HEK293 (cell line): ENCODE results near the gene ITGA4.

Experiments
- CTCF ChIA-PET: fragments of 350-600 bp; formaldehyde crosslinking; extraction: SDS; loops from one replicate; lab custom pipeline; 2021; ENCODE audit warnings: antibody characterized with exemption; lab: Yijun Ruan, JAX
- POLR2A ChIA-PET: fragments of 300-600 bp; formaldehyde crosslinking; extraction: SDS; loops from one replicate; lab custom pipeline; 2020; ENCODE audit warnings: antibody characterized with exemption, inconsistent platforms; lab: Yijun Ruan, JAX
- H3K27ac ChIP-seq: fragments of 200-500 bp; sonication (Bioruptor generic); 2 replicates; pipeline ENCODE4 v1.5.1; 2014; ENCODE audit warnings: low read depth, low read length, control low read depth, inconsistent platforms; ENCODE audit errors: extremely low read depth
- H3K36me3 ChIP-seq, 2 experiments: fragments of 200-500 bp in 1 of 2; sonication (Bioruptor generic) in 1 of 2; 1 replicate in 1 of 2; 2 replicates in 1 of 2; pipeline ENCODE4 v1.5.1; 2014 to 2017; ENCODE audit warnings: inconsistent platforms in 2 of 2, low read length in 2 of 2; ENCODE audit not compliant: control insufficient read depth in 2 of 2, insufficient read depth in 1 of 2
- H3K4me1 ChIP-seq: fragments of 200-500 bp; sonication (Bioruptor generic); 2 replicates; pipeline ENCODE4 v1.5.1; 2014; ENCODE audit warnings: mild to moderate bottlenecking, low read length, inconsistent platforms; ENCODE audit not compliant: control insufficient read depth, insufficient read depth
- H3K4me3 ChIP-seq: 2 replicates; pipeline ENCODE4 v1.5.1; 2011; ENCODE audit warnings: low read depth, mild to moderate bottlenecking, control low read depth, low read length, moderate library complexity
- H3K9me3 ChIP-seq: fragments of 200-500 bp; sonication (Bioruptor generic); 2 replicates; pipeline ENCODE4 v1.5.1; 2014; ENCODE audit warnings: low read depth, low read length, inconsistent platforms; ENCODE audit not compliant: control insufficient read depth, insufficient read depth
- OSR2 ChIP-seq: fragments of 450-650 bp; formaldehyde crosslinking; IDR thresholded peaks from 2 replicates; pipeline ENCODE4 v1.5.1; 2016; ENCODE audit warnings: missing biosample characterization, missing genetic modification characterization
- SETDB1 ChIP-seq: IDR thresholded peaks from one replicate; pipeline ENCODE4 v1.6.1; 2017; ENCODE audit warnings: mild to moderate bottlenecking, low read length, moderate library complexity, mixed read lengths; ENCODE audit not compliant: insufficient read length
- ZBTB17 ChIP-seq: fragments of 450-650 bp; formaldehyde crosslinking; IDR thresholded peaks from 2 replicates; pipeline ENCODE4 v1.5.1; 2016; ENCODE audit warnings: missing biosample characterization, missing genetic modification characterization
- ZFP69B ChIP-seq: fragments of 450-650 bp; formaldehyde crosslinking; IDR thresholded peaks from 2 replicates; pipeline ENCODE4 v1.5.1; 2016; ENCODE audit warnings: missing biosample characterization, missing genetic modification characterization
- ZIC2 ChIP-seq: fragments of 450-650 bp; formaldehyde crosslinking; IDR thresholded peaks from 2 replicates; pipeline ENCODE4 v1.5.1; 2016; ENCODE audit warnings: missing biosample characterization, missing genetic modification characterization
- ZNF169 ChIP-seq: fragments of 450-650 bp; formaldehyde crosslinking; IDR thresholded peaks from 2 replicates; pipeline ENCODE4 v1.5.1; 2016; ENCODE audit warnings: missing biosample characterization, missing genetic modification characterization
- ZNF473 ChIP-seq: fragments of 450-650 bp; formaldehyde crosslinking; IDR thresholded peaks from 2 replicates; pipeline ENCODE4 v1.5.1; 2017; ENCODE audit warnings: missing biosample characterization, missing genetic modification characterization
- ZNF48 ChIP-seq: fragments of 450-650 bp; formaldehyde crosslinking; IDR thresholded peaks from 2 replicates; pipeline ENCODE4 v1.5.1; 2016; ENCODE audit warnings: missing biosample characterization, missing genetic modification characterization
- ZNF510 ChIP-seq: fragments of 450-650 bp; formaldehyde crosslinking; IDR thresholded peaks from 2 replicates; pipeline ENCODE4 v1.5.1; 2018; ENCODE audit warnings: mild to moderate bottlenecking, missing genetic modification characterization, missing biosample characterization; ENCODE audit not compliant: insufficient replicate concordance
- ZNF558 ChIP-seq: fragments of 450-650 bp; formaldehyde crosslinking; IDR thresholded peaks from 2 replicates; pipeline ENCODE4 v1.5.1; 2016; ENCODE audit warnings: missing biosample characterization, missing genetic modification characterization
- ZNF626 ChIP-seq: fragments of 450-650 bp; sonication (Bioruptor Pico); formaldehyde crosslinking; IDR thresholded peaks from 2 replicates; pipeline ENCODE4 v1.5.1; 2018; ENCODE audit warnings: missing biosample characterization, missing genetic modification characterization, inconsistent platforms
- ZNF658 ChIP-seq: fragments of 450-650 bp; formaldehyde crosslinking; IDR thresholded peaks from 2 replicates; pipeline ENCODE4; 2016; ENCODE audit warnings: missing biosample characterization, missing genetic modification characterization
- ZNF830 ChIP-seq: fragments of 450-650 bp; IDR thresholded peaks from 2 replicates; pipeline ENCODE4 v1.5.0; 2018; ENCODE audit warnings: missing biosample characterization, missing genetic modification characterization, low read depth, mild to moderate bottlenecking, moderate library complexity
- TF ChIP-seq, protein P1 (sequence below): fragments of 450-650 bp; formaldehyde crosslinking; IDR thresholded peaks from 2 replicates; pipeline ENCODE4 v1.5.1; 2016; ENCODE audit warnings: missing biosample characterization, missing genetic modification characterization
- TF ChIP-seq, protein P2 (sequence below): fragments of 450-650 bp; formaldehyde crosslinking; IDR thresholded peaks from 2 replicates; pipeline ENCODE4 v1.5.1; 2016; ENCODE audit warnings: missing biosample characterization, missing genetic modification characterization
- TF ChIP-seq, protein P3 (sequence below): fragments of 450-650 bp; formaldehyde crosslinking; IDR thresholded peaks from 2 replicates; pipeline ENCODE4 v1.5.1; 2016; ENCODE audit warnings: missing biosample characterization, missing genetic modification characterization
- TF ChIP-seq, protein P4 (sequence below): fragments of 450-650 bp; formaldehyde crosslinking; IDR thresholded peaks from 2 replicates; pipeline ENCODE4 v1.5.1; 2017; ENCODE audit warnings: missing biosample characterization, missing genetic modification characterization
- TF ChIP-seq, protein P5 (sequence below): fragments of 450-650 bp; formaldehyde crosslinking; IDR thresholded peaks from 2 replicates; pipeline ENCODE4 v1.5.1; 2016; ENCODE audit warnings: missing biosample characterization, missing genetic modification characterization
- TF ChIP-seq, protein P6 (sequence below): fragments of 450-650 bp; formaldehyde crosslinking; IDR thresholded peaks from 2 replicates; pipeline ENCODE4 v1.5.1; 2017; ENCODE audit warnings: missing biosample characterization, missing genetic modification characterization
- TF ChIP-seq, protein P7 (sequence below): fragments of 450-650 bp; formaldehyde crosslinking; IDR thresholded peaks from 2 replicates; pipeline ENCODE4 v1.5.1; 2016; ENCODE audit warnings: missing biosample characterization, missing genetic modification characterization

ITGA4 gene

DNA sequence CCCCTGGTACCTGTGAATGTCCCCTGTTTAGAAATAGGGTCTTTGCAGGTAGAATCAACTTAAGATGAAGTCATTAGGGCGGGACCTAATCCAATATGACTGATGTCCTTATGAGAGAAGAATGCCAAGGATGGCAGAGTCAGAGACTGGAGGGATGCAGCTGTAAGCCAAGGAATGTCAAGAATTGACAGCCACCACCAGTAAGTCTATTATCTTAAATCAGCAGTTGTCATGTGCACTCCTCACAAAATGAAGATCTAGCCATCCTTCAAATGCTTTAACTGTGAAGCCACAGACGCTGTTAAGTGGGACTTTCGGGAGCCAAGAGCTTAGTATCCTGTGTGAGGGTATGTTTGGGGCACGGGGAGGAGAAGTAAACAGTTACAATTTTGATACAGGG, 83.2 kb downstream of the ITGA4 start (continued):
- TF ChIP-seq ZNF510 (tag by site-specific recombination) (no peak), ZNF626 (no peak), ZNF558 (no peak)
- TF ChIP-seq, protein P1, sequence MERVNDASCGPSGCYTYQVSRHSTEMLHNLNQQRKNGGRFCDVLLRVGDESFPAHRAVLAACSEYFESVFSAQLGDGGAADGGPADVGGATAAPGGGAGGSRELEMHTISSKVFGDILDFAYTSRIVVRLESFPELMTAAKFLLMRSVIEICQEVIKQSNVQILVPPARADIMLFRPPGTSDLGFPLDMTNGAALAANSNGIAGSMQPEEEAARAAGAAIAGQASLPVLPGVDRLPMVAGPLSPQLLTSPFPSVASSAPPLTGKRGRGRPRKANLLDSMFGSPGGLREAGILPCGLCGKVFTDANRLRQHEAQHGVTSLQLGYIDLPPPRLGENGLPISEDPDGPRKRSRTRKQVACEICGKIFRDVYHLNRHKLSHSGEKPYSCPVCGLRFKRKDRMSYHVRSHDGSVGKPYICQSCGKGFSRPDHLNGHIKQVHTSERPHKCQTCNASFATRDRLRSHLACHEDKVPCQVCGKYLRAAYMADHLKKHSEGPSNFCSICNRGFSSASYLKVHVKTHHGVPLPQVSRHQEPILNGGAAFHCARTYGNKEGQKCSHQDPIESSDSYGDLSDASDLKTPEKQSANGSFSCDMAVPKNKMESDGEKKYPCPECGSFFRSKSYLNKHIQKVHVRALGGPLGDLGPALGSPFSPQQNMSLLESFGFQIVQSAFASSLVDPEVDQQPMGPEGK (tag by site-specific recombination), result no peak
- TF ChIP-seq, protein P2, sequence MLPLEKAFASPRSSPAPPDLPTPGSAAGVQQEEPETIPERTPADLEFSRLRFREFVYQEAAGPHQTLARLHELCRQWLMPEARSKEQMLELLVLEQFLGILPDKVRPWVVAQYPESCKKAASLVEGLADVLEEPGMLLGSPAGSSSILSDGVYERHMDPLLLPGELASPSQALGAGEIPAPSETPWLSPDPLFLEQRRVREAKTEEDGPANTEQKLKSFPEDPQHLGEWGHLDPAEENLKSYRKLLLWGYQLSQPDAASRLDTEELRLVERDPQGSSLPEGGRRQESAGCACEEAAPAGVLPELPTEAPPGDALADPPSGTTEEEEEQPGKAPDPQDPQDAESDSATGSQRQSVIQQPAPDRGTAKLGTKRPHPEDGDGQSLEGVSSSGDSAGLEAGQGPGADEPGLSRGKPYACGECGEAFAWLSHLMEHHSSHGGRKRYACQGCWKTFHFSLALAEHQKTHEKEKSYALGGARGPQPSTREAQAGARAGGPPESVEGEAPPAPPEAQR, result no peak
- TF ChIP-seq, protein P3, sequence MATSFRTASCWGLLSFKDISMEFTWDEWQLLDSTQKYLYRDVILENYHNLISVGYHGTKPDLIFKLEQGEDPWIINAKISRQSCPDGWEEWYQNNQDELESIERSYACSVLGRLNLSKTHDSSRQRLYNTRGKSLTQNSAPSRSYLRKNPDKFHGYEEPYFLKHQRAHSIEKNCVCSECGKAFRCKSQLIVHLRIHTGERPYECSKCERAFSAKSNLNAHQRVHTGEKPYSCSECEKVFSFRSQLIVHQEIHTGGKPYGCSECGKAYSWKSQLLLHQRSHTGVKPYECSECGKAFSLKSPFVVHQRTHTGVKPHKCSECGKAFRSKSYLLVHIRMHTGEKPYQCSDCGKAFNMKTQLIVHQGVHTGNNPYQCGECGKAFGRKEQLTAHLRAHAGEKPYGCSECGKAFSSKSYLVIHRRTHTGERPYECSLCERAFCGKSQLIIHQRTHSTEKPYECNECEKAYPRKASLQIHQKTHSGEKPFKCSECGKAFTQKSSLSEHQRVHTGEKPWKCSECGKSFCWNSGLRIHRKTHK (tag by site-specific recombination), result no peak

DNA sequence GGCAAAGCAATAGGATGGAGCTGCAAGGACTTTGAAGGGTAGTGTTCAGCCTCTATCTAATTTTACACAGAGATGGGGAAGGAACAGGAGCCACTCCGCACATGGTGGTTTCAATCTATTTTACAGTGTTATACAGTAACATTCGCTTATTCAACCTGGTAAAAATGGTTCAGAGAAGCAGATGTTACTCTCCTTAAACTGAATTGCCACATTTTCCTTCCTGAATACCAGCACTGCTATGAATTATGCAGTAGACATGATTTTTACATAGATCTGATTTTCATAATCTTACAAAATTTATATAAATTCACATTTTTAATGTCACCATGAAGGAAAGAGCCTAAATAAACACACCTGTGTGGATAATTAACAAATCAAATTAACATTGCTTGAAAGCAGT, 85.0 kb downstream of the ITGA4 start:
- CTCF ChIA-PET, result no interaction called here
- H3K9me3 ChIP-seq, result no peaks in the 10 kb centered on the region
- no peak overlapping the region for H3K4me3 ChIP-seq
- peaks cover 3% of the 10 kb centered on the region; the same call in 1 of the 2 replicates for H3K4me1 ChIP-seq
- no peak overlapping the region for H3K27ac ChIP-seq
- no peak for TF ChIP-seq ZNF658 (tag by site-specific recombination)
- TF ChIP-seq OSR2 (tag by site-specific recombination), result no peak
- TF ChIP-seq, protein P4, sequence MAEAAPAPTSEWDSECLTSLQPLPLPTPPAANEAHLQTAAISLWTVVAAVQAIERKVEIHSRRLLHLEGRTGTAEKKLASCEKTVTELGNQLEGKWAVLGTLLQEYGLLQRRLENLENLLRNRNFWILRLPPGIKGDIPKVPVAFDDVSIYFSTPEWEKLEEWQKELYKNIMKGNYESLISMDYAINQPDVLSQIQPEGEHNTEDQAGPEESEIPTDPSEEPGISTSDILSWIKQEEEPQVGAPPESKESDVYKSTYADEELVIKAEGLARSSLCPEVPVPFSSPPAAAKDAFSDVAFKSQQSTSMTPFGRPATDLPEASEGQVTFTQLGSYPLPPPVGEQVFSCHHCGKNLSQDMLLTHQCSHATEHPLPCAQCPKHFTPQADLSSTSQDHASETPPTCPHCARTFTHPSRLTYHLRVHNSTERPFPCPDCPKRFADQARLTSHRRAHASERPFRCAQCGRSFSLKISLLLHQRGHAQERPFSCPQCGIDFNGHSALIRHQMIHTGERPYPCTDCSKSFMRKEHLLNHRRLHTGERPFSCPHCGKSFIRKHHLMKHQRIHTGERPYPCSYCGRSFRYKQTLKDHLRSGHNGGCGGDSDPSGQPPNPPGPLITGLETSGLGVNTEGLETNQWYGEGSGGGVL, result no peak
- TF ChIP-seq, all 188 proteins: peak for 0
- POLR2A ChIA-PET, result no interaction called here
- no peaks in the 10 kb centered on the region; a peak in 1 of 3 replicates for H3K36me3 ChIP-seq

DNA sequence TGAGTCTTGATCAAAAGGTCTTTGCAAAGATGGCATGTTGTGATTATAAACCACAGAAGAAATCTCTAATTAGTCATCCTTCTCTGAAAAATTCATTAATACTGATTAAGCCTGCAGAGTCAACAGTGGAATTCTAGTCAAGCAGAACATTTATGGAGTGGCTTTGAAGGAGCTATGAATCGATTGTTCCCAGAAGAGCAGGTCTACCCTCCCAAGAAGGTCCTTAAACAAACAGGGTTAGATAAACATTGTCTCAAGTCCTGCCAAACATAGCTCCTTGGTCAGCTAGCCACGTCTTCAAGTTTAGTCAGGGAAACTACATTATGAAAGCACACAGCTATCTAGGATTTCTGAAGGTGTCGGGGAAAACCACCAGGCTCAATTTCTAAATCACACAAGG, 88.9 kb downstream of the ITGA4 start:
- no peaks in the 10 kb centered on the region for H3K36me3 ChIP-seq
- H3K4me1 ChIP-seq, result peaks cover 3% of the 10 kb centered on the region; the same call in 1 of the 2 replicates
- ChIA-PET POLR2A (no interaction called here), CTCF (no interaction called here)
- no peak overlapping the region for H3K27ac ChIP-seq
- H3K4me3 ChIP-seq, result no peak overlapping the region
- no peaks in the 10 kb centered on the region for H3K9me3 ChIP-seq
- TF ChIP-seq, protein P5, sequence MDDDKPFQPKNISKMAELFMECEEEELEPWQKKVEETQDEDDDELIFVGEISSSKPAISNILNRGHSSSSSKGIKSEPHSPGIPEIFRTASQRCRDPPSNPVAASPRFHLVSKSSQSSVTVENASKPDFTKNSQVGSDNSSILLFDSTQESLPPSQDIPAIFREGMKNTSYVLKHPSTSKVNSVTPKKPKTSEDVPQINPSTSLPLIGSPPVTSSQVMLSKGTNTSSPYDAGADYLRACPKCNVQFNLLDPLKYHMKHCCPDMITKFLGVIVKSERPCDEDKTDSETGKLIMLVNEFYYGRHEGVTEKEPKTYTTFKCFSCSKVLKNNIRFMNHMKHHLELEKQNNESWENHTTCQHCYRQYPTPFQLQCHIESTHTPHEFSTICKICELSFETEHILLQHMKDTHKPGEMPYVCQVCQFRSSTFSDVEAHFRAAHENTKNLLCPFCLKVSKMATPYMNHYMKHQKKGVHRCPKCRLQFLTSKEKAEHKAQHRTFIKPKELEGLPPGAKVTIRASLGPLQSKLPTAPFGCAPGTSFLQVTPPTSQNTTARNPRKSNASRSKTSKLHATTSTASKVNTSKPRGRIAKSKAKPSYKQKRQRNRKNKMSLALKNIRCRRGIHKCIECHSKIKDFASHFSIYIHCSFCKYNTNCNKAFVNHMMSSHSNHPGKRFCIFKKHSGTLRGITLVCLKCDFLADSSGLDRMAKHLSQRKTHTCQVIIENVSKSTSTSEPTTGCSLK (tag by site-specific recombination), result no peak
- no peak for TF ChIP-seq SETDB1
- no peak for TF ChIP-seq ZFP69B (tag by site-specific recombination)
- TF ChIP-seq, protein P6, sequence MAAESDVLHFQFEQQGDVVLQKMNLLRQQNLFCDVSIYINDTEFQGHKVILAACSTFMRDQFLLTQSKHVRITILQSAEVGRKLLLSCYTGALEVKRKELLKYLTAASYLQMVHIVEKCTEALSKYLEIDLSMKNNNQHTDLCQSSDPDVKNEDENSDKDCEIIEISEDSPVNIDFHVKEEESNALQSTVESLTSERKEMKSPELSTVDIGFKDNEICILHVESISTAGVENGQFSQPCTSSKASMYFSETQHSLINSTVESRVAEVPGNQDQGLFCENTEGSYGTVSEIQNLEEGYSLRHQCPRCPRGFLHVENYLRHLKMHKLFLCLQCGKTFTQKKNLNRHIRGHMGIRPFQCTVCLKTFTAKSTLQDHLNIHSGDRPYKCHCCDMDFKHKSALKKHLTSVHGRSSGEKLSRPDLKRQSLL (tag by site-specific recombination), result no peak
- no peak for TF ChIP-seq ZBTB17 (tag by site-specific recombination)
- no peak for TF ChIP-seq ZNF169 (tag by site-specific recombination)
- no peak for TF ChIP-seq ZNF473
- TF ChIP-seq ZNF48 (tag by site-specific recombination), result no peak
- TF ChIP-seq, protein P7, sequence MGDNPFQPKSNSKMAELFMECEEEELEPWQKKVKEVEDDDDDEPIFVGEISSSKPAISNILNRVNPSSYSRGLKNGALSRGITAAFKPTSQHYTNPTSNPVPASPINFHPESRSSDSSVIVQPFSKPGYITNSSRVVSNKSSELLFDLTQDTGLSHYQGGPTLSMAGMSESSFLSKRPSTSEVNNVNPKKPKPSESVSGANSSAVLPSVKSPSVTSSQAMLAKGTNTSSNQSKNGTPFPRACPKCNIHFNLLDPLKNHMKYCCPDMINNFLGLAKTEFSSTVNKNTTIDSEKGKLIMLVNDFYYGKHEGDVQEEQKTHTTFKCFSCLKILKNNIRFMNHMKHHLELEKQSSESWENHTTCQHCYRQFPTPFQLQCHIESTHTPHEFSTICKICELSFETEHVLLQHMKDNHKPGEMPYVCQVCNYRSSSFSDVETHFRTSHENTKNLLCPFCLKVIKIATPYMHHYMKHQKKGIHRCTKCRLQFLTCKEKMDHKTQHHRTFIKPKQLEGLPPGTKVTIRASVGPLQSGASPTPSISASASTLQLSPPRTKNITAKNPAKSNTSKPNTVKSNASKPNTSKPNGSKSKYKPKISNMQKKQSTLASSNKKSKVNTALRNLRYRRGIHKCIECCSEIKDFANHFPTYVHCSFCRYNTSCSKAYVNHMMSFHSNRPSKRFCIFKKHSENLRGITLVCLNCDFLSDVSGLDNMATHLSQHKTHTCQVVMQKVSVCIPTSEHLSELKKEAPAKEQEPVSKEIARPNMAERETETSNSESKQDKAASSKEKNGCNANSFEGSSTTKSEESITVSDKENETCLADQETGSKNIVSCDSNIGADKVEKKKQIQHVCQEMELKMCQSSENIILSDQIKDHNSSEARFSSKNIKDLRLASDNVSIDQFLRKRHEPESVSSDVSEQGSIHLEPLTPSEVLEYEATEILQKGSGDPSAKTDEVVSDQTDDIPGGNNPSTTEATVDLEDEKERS (tag by site-specific recombination), result no peak
- no peak for TF ChIP-seq ZIC2 (tag by site-specific recombination)
- TF ChIP-seq ZNF830, result no peak
